MCF 10A (cell line): Measurements from ENCODE around the gene TMEM54. TPM values are rescaled to one million over a fixed set of nuclear protein-coding genes. Genes with fewer than 3 reads are reported as not detected.

Experiments used
- BruUV-seq: library from RNA; stranded (reverse); fragments of 400-500 nt; replicated peaks from 2 replicates; lab custom pipeline; 2021; lab: Mats Ljungman, UMichigan
- CTCF ChIA-PET: fragments of 300-600 bp; sonication (Branson Sonifier 250); formaldehyde crosslinking; extraction: SDS; loops from one replicate; lab custom pipeline; 2021; ENCODE audit warnings: antibody characterized with exemption, inconsistent platforms; lab: Yijun Ruan, JAX
- POLR2A ChIA-PET: fragments of 300-600, 350-650 bp; sonication (Branson Sonifier 250); formaldehyde crosslinking; extraction: SDS; loops from one replicate; lab custom pipeline; 2020; ENCODE audit warnings: antibody characterized with exemption, inconsistent platforms; lab: Yijun Ruan, JAX
- DNase-seq: peaks from one replicate; pipeline ENCODE4 v3.0.0-alpha.2; 2018; ENCODE audit not compliant: unreplicated experiment
- H3K27ac Mint-ChIP-seq: one replicate; pipeline ENCODE4 v1.8.0; 2022; ENCODE audit warnings: mild to moderate bottlenecking, low read depth, mixed read lengths; ENCODE audit not compliant: unreplicated experiment
- H3K27me3 Mint-ChIP-seq: one replicate; pipeline ENCODE4 v1.8.0; 2022; ENCODE audit warnings: mixed read lengths; ENCODE audit not compliant: insufficient read depth, unreplicated experiment
- H3K36me3 Mint-ChIP-seq: one replicate; pipeline ENCODE4 v1.8.0; 2022; ENCODE audit warnings: mild to moderate bottlenecking, moderate library complexity, mixed read lengths; ENCODE audit not compliant: insufficient read depth, unreplicated experiment
- H3K4me1 Mint-ChIP-seq: one replicate; pipeline ENCODE4 v1.8.0; 2022; ENCODE audit warnings: mixed read lengths; ENCODE audit not compliant: insufficient read depth, unreplicated experiment
- H3K4me3 Mint-ChIP-seq: one replicate; pipeline ENCODE4 v1.8.0; 2022; ENCODE audit warnings: mild to moderate bottlenecking, moderate library complexity, mixed read lengths; ENCODE audit not compliant: unreplicated experiment
- H3K9me3 Mint-ChIP-seq: one replicate; pipeline ENCODE4 v1.8.0; 2022; ENCODE audit warnings: mixed read lengths; ENCODE audit not compliant: unreplicated experiment
- CTCF ChIP-seq: fragments of 200-600 bp; IDR thresholded peaks from one replicate; pipeline ENCODE4 v1.8.0; 2022; ENCODE audit warnings: antibody characterized with exemption, mild to moderate bottlenecking; ENCODE audit not compliant: unreplicated experiment
- intact Hi-C: fragments of 100-400 bp; cut with micrococcal nuclease; formaldehyde crosslinking; loops from 2 replicates; pipeline ENCODE4 v1.14.1; 2022
- total RNA-seq: library from RNA; stranded (reverse); gene quantifications from 2 replicates; pipeline ENCODE4 v1.2.3, GENCODE V29; 2022

The TMEM54 gene
- total RNA-seq, 1 experiment from 2014 or later, result 6.2 TPM

- no peaks in the 10 kb centered on the region for H3K36me3 Mint-ChIP-seq
- no peak overlapping the region for H3K4me3 Mint-ChIP-seq
- CTCF ChIA-PET, result interaction anchor here (0.6 to 2.6 kb wide), 28 partner anchors 8 to 547 kb away, joined by 3 to 16 read pairs (median 4); no protein-coding TSS in a partner anchor
- POLR2A ChIA-PET, result interaction anchor here (1.8 kb wide), 1 partner anchor 160 kb away, joined by 5 read pairs; no protein-coding TSS in a partner anchor
- H3K9me3 Mint-ChIP-seq, result no peaks in the 10 kb centered on the region
- BruUV-seq, result no TSS peak
- intact Hi-C loops, result loop anchor here (1.0 to 5.0 kb wide), 5 partner anchors 100 to 471 kb away; no protein-coding TSS in a partner anchor
- no peak overlapping the region for H3K27ac Mint-ChIP-seq
- H3K4me1 Mint-ChIP-seq, result peaks cover 5% of the 10 kb centered on the region
- no peak for DNase-seq
- TF ChIP-seq CTCF, result no peak
- H3K27me3 Mint-ChIP-seq, result peaks cover 12% of the 10 kb centered on the region
Observed at GRCh38 chr1:32872192-32872460, 29.1 kb downstream of the TMEM54 start.

- peaks cover 5% of the 10 kb centered on the region for H3K4me1 Mint-ChIP-seq
- no TSS peak for BruUV-seq
- H3K9me3 Mint-ChIP-seq, result no peaks in the 10 kb centered on the region
- no peak overlapping the region for H3K4me3 Mint-ChIP-seq
- no peak overlapping the region for H3K27ac Mint-ChIP-seq
- H3K27me3 Mint-ChIP-seq, result peaks cover 12% of the 10 kb centered on the region
- CTCF ChIA-PET, result interaction anchor here (0.6 to 2.6 kb wide), 28 partner anchors 9 to 470 kb away, joined by 3 to 16 read pairs (median 4); no protein-coding TSS in a partner anchor
- DNase-seq, result no peak
- no peaks in the 10 kb centered on the region for H3K36me3 Mint-ChIP-seq
- POLR2A ChIA-PET, result interaction anchor here (0.6 to 1.8 kb wide), 2 partner anchors 160 to 220 kb away, joined by 4 to 5 read pairs; partner anchors contain the start of gene RBBP4
- no peak for TF ChIP-seq CTCF
- intact Hi-C loops, result loop anchor here (1.0 to 5.0 kb wide), 5 partner anchors 99 to 471 kb away; no protein-coding TSS in a partner anchor
Observed at GRCh38 chr1:32871364-32872191, 29.6 kb downstream of the TMEM54 start.

GRCh38 chr1:32870615-32871363 lies 30.4 kb downstream of the TMEM54 start, which contains the start of gene FNDC5:
Gene FNDC5 (minus strand): TSS chr1:32870912.
- H3K27me3 Mint-ChIP-seq, result peaks cover 12% of the 10 kb centered on the region
- H3K36me3 Mint-ChIP-seq, result no peaks in the 10 kb centered on the region

More at GRCh38 chr1:32870615-32871363, 30.4 kb downstream of the TMEM54 start, which contains the start of gene FNDC5:
- Mint-ChIP-seq H3K27ac (no peak within 1 kb of the TSS), H3K9me3 (no peaks in the 10 kb centered on the region), H3K4me3 (peak within 1 kb of the TSS; percentile 61), H3K4me1 (peaks cover 5% of the 10 kb centered on the region)
- POLR2A ChIA-PET, result interaction anchor here (0.6 to 1.8 kb wide), 2 partner anchors 159 to 220 kb away, joined by 4 to 5 read pairs; partner anchors contain the start of gene RBBP4
- DNase-seq, result no peak
- no TSS peak for BruUV-seq
- TF ChIP-seq CTCF, result no peak
- intact Hi-C loops, result loop anchor here (5.0 kb wide), 1 partner anchor 98 kb away; no protein-coding TSS in a partner anchor
- CTCF ChIA-PET, result interaction anchor here (0.6 to 2.6 kb wide), 14 partner anchors 9 to 470 kb away, joined by 3 to 16 read pairs (median 4); no protein-coding TSS in a partner anchor
